ENCODE measurements around the gene ASXL1.

Gene ASXL1

DNA sequence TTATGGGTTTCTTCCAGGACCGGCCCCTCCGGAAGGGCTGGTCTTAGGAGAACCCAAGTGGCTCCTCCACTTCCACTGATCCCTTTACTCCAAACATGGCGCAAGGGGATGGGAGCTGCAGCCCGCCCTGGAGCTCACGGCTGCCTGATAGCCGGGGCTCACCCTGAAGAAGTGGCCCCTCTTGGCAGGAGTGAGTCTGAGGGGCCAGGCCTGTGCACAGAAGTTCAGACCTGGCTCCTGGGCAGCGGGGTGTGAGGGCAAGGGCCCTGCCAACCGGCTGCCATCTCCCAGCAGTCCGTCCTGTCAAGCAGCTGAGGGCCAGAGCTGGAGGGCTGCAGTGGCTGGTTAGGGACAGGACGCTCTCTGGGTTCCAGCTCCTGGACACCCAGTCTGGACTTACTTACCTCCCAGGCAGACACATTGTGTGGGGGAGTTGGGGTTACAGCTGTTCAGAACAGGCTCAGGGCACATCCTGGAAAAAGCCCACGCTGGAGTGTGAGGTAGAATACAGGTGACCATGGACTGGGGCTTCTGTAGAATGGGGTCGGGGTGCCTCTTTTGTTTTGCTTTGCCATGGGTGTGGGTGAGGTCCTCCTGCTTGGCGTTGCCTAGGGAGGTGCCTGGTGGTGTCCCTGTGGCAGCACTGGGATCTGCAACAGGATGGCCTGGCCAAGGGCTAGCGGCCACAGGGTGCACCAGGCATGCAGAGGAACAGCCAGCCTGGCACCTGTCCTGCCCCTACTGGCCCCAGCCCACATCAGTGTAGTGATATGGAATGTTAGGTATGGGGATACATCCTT lies 88.4 kb downstream of the ASXL1 start:
- Histone ChIP-seq H3K27ac (ENCODE audit: low read length) (no peak overlapping the region), H3K9ac (ENCODE audit: low read length) (no peak overlapping the region), H3K4me1 (ENCODE audit: control insufficient read depth, low read depth, low read length) (no peaks in the 10 kb centered on the region), H3K4me3 (ENCODE audit: low read length) (no peak overlapping the region), H3K36me3 (ENCODE audit: control insufficient read depth, low read depth, low read length) (peaks cover 11% of the 10 kb centered on the region), H3K27me3 (ENCODE audit: control insufficient read depth, insufficient read depth, low read length) (no peaks in the 10 kb centered on the region), H3K9me3 (ENCODE audit: control insufficient read depth, low read depth, low read length) (no peaks in the 10 kb centered on the region)

DNA sequence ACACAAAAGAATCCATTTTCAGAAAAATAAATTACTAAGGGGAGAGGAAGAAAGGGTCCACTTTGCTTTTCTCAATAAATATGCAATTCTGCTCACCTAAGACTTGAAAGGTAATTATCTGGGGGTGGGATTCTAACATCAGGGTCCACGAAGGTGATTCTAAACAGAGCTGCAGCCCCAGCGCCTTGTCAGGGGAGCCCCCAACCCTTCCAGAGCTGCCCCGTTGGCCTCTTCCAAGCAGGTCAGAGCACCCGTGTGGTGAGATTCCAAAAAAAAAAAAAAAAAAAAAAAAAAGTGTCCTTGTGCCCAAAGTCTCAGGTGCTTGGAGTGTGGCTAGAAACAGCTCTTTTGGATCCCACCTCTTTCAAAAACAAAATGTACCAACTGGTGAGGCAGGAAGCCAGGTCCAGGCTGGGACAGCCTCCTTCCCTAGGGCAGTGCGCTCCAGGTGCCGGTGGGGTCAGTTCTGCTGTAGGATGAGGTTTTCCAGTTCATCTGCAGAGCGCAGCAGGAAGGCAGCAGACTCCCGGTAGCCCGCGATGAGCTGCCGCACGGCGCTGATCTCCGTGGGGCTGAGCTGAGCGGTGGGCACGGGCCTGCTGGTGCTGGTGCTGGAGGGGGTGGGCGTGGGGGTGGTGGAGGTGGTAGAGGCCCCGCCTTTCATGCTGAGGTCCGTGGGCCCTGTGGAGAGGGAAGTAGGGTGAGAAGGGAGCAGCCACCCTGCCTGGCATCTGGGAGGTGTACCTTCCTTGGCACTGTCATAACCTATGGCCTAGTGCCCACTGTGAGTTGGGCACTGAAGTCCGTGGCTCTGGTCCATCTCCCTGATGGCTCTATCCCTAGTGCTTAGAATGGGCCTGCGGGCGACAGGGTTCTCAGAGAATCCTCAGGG lies 89.3 kb downstream of the ASXL1 start:
- no peak overlapping the region for H3K27ac ChIP-seq (ENCODE audit: low read length)
- H3K36me3 ChIP-seq (ENCODE audit: control insufficient read depth, low read depth, low read length): peaks cover 18% of the 10 kb centered on the region
- no peak overlapping the region for H3K9ac ChIP-seq (ENCODE audit: low read length)
- H3K4me3 ChIP-seq (ENCODE audit: low read length): no peak overlapping the region
- no peaks in the 10 kb centered on the region for H3K4me1 ChIP-seq (ENCODE audit: control insufficient read depth, low read depth, low read length)
- H3K9me3 ChIP-seq (ENCODE audit: control insufficient read depth, low read depth, low read length): no peaks in the 10 kb centered on the region
- H3K27me3 ChIP-seq (ENCODE audit: control insufficient read depth, insufficient read depth, low read length): no peaks in the 10 kb centered on the region

- Histone ChIP-seq H3K9ac (ENCODE audit: low read length) (no peak overlapping the region), H3K27ac (ENCODE audit: low read length) (no peak overlapping the region), H3K4me3 (ENCODE audit: low read length) (no peak overlapping the region), H3K36me3 (ENCODE audit: control insufficient read depth, low read depth, low read length) (peaks cover 29% of the 10 kb centered on the region), H3K9me3 (ENCODE audit: control insufficient read depth, low read depth, low read length) (no peaks in the 10 kb centered on the region), H3K4me1 (ENCODE audit: control insufficient read depth, low read depth, low read length) (no peaks in the 10 kb centered on the region), H3K27me3 (ENCODE audit: control insufficient read depth, insufficient read depth, low read length) (no peaks in the 10 kb centered on the region)
Observed at GRCh38 chr20:32448306-32449056, 90.3 kb downstream of the ASXL1 start.

DNA sequence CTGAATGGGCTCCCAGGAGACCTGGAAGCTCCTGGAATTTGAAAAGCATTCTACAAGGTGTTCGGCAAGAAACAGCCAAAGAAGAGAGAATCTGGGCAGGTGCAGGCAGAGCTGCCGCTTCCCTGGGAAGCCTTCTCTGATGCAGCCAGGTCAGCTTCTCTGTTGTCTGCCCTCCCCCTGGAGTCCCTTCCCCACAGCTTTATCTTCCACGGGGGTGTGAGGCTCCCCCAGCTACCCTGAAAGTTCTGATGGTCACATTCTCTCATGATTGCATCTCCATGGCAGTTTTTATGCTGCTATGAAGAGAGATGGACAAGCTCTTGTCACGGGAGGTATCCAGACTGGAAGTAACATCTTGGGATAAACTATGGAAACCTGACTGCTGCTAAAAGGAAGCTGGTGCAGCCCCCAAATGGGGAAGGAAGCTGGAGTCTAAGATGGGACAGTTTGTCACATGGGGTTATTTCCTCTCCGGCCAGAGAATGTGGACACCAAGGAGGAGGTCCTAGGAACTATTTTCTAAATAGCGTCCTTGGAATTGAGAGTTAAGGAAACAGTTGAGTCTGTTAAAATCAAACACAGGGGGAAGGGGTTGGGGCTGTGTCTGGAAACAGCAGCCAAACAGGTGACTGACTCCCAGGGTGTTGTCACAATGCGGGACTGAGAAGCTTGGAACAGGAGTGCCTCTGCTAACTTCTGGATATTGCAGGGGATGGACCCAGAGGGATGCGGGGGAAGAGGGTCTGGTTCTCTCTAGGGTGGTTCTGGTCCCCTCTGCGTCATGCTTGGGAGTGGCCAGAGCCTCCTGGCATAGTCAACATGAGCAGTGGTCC lies 91.1 kb downstream of the ASXL1 start:
- Histone ChIP-seq H3K27ac (ENCODE audit: low read length) (no peak overlapping the region), H3K4me3 (ENCODE audit: low read length) (no peak overlapping the region), H3K27me3 (ENCODE audit: control insufficient read depth, insufficient read depth, low read length) (no peaks in the 10 kb centered on the region), H3K9me3 (ENCODE audit: control insufficient read depth, low read depth, low read length) (no peaks in the 10 kb centered on the region), H3K36me3 (ENCODE audit: control insufficient read depth, low read depth, low read length) (peaks cover 32% of the 10 kb centered on the region), H3K4me1 (ENCODE audit: control insufficient read depth, low read depth, low read length) (no peaks in the 10 kb centered on the region), H3K9ac (ENCODE audit: low read length) (no peak overlapping the region)

GRCh38 chr20:32449890-32450401 lies 91.8 kb downstream of the ASXL1 start:
- Histone ChIP-seq H3K4me1 (ENCODE audit: control insufficient read depth, low read depth, low read length) (no peaks in the 10 kb centered on the region), H3K36me3 (ENCODE audit: control insufficient read depth, low read depth, low read length) (peaks cover 32% of the 10 kb centered on the region), H3K27ac (ENCODE audit: low read length) (no peak overlapping the region), H3K9ac (ENCODE audit: low read length) (no peak overlapping the region), H3K27me3 (ENCODE audit: control insufficient read depth, insufficient read depth, low read length) (no peaks in the 10 kb centered on the region), H3K9me3 (ENCODE audit: control insufficient read depth, low read depth, low read length) (no peaks in the 10 kb centered on the region), H3K4me3 (ENCODE audit: low read length) (no peak overlapping the region)

GRCh38 chr20:32450484-32451061 lies 92.4 kb downstream of the ASXL1 start:
- Histone ChIP-seq H3K4me1 (ENCODE audit: control insufficient read depth, low read depth, low read length) (no peaks in the 10 kb centered on the region), H3K9ac (ENCODE audit: low read length) (no peak overlapping the region), H3K36me3 (ENCODE audit: control insufficient read depth, low read depth, low read length) (peaks cover 32% of the 10 kb centered on the region)

DNA sequence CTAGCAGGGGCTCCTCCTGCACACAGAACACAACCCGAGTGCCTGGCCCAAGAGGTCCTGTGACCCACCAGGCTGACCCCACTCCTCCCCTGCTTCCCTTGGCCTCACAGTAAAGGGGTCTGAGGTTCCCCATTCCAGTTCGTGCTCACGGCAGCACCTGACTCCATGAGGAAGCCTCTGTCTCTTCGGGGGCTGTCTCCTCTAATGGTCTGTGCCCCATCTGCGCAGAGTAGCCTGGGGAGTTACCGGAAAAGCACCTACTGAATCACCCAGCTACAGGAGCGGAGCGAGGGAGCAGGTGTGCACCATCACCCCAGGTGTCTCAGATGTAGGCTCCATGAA lies 93.2 kb downstream of the ASXL1 start:
- Histone ChIP-seq H3K4me3 (ENCODE audit: low read length) (no peak overlapping the region), H3K4me1 (ENCODE audit: control insufficient read depth, low read depth, low read length) (no peaks in the 10 kb centered on the region), H3K9ac (ENCODE audit: low read length) (no peak overlapping the region), H3K27ac (ENCODE audit: low read length) (no peak overlapping the region), H3K36me3 (ENCODE audit: control insufficient read depth, low read depth, low read length) (peaks cover 32% of the 10 kb centered on the region), H3K9me3 (ENCODE audit: control insufficient read depth, low read depth, low read length) (no peaks in the 10 kb centered on the region), H3K27me3 (ENCODE audit: control insufficient read depth, insufficient read depth, low read length) (no peaks in the 10 kb centered on the region)

More at GRCh38 chr20:32450484-32451061, 92.4 kb downstream of the ASXL1 start:
- H3K27me3 ChIP-seq (ENCODE audit: control insufficient read depth, insufficient read depth, low read length): no peaks in the 10 kb centered on the region
- no peaks in the 10 kb centered on the region for H3K9me3 ChIP-seq (ENCODE audit: control insufficient read depth, low read depth, low read length)
- H3K4me3 ChIP-seq (ENCODE audit: low read length): no peak overlapping the region
- no peak overlapping the region for H3K27ac ChIP-seq (ENCODE audit: low read length)

- H3K9ac ChIP-seq (ENCODE audit: low read length): no peak overlapping the region
- H3K36me3 ChIP-seq (ENCODE audit: control insufficient read depth, low read depth, low read length): peaks cover 32% of the 10 kb centered on the region
- H3K4me3 ChIP-seq (ENCODE audit: low read length): no peak overlapping the region
Observed at GRCh38 chr20:32451682-32452461, 93.7 kb downstream of the ASXL1 start.

DNA sequence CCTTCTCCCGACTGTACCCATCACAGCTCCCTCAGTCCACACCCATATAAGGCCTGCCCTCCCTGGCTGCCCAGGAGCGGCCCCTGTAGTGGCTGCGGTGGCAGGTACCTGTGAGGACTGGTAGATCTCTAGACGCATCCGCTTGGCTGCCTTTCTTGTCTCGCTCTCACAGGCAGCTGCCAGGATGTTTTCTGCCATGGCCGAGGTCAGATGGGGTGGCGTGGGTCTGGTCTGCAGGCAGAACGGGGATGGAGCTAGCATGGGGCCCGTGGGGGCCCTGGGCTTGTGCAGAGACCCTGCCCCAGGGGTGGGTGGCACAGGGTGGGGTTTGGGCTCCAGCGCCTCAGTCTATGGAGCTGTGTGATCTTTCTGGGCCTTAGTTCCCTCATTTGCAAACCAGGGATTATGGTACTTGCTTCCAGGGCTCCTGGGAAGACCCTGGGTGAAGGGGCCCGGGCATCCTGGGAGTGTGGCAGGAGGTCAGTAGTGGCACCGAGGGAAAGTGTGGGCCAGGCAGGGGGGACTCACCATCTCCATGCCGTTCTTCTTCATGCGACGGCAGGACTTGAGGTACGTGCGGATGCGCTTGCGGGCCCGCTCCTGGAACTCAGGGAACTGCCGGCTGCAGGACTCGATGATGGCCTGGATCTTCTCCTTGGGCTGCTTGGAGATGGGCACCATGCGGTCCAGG lies 94.8 kb downstream of the ASXL1 start:
- H3K27me3 ChIP-seq (ENCODE audit: control insufficient read depth, insufficient read depth, low read length): no peaks in the 10 kb centered on the region
- H3K9ac ChIP-seq (ENCODE audit: low read length): no peak overlapping the region
- H3K9me3 ChIP-seq (ENCODE audit: control insufficient read depth, low read depth, low read length): no peaks in the 10 kb centered on the region
- H3K27ac ChIP-seq (ENCODE audit: low read length): no peak overlapping the region
- peaks cover 30% of the 10 kb centered on the region for H3K36me3 ChIP-seq (ENCODE audit: control insufficient read depth, low read depth, low read length)
- H3K4me1 ChIP-seq (ENCODE audit: control insufficient read depth, low read depth, low read length): peaks cover 4% of the 10 kb centered on the region
- no peak overlapping the region for H3K4me3 ChIP-seq (ENCODE audit: low read length)

More at GRCh38 chr20:32451682-32452461, 93.7 kb downstream of the ASXL1 start:
- no peaks in the 10 kb centered on the region for H3K4me1 ChIP-seq (ENCODE audit: control insufficient read depth, low read depth, low read length)
- H3K27me3 ChIP-seq (ENCODE audit: control insufficient read depth, insufficient read depth, low read length): no peaks in the 10 kb centered on the region
- no peaks in the 10 kb centered on the region for H3K9me3 ChIP-seq (ENCODE audit: control insufficient read depth, low read depth, low read length)
- no peak overlapping the region for H3K27ac ChIP-seq (ENCODE audit: low read length)
